ENCODE measurements around the gene JUP. TPM values are rescaled to one million over a fixed set of nuclear protein-coding genes. Genes with fewer than 3 reads are reported as not detected.

The JUP gene
- total and polyA plus RNA-seq, 10 of the 15 experiments (the other 5 are each of a cell fraction or from before 2014, with no cell fraction given), result 1.5 to 36.3 (median 11.6) TPM

DNA sequence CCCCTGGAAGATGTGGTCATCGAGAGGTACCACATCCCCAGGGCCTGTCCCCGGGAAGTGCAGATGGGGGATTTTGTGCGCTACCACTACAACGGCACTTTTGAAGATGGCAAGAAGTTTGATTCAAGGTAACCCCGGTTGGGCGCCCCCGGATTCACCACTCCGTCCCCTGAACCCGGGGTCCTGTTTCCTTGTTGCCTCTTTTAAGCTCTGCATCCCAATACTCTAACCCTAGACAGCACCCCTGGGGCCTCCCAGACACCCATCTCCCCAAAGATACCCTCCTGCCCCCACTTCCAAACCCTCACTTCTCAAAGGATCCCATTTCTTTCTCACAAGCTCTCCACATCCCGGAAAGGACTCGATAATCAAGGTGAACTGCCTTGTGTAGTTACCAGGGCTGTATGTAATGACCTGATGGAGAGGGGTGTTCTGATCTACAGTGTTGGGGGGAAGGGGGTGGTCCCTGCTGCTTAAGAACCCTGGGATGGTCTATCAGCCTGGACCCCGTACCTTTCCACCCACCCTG lies 26.7 kb upstream of the JUP start (continued):
- TF ChIP-seq, protein P1, sequence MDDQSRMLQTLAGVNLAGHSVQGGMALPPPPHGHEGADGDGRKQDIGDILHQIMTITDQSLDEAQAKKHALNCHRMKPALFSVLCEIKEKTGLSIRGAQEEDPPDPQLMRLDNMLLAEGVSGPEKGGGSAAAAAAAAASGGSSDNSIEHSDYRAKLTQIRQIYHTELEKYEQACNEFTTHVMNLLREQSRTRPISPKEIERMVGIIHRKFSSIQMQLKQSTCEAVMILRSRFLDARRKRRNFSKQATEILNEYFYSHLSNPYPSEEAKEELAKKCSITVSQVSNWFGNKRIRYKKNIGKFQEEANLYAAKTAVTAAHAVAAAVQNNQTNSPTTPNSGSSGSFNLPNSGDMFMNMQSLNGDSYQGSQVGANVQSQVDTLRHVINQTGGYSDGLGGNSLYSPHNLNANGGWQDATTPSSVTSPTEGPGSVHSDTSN (IDR thresholded peaks at IDR 0.05; ENCODE audit: insufficient replicate concordance, low read depth, low read length), result no peak
- TF ChIP-seq, protein P2, sequence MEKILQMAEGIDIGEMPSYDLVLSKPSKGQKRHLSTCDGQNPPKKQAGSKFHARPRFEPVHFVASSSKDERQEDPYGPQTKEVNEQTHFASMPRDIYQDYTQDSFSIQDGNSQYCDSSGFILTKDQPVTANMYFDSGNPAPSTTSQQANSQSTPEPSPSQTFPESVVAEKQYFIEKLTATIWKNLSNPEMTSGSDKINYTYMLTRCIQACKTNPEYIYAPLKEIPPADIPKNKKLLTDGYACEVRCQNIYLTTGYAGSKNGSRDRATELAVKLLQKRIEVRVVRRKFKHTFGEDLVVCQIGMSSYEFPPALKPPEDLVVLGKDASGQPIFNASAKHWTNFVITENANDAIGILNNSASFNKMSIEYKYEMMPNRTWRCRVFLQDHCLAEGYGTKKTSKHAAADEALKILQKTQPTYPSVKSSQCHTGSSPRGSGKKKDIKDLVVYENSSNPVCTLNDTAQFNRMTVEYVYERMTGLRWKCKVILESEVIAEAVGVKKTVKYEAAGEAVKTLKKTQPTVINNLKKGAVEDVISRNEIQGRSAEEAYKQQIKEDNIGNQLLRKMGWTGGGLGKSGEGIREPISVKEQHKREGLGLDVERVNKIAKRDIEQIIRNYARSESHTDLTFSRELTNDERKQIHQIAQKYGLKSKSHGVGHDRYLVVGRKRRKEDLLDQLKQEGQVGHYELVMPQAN (conservative IDR thresholded peaks at IDR 0.05), result no peak
- no peak for TF ChIP-seq KLF5 (IDR thresholded peaks at IDR 0.05; ENCODE audit: partially characterized antibody)
- no peak for TF ChIP-seq SUZ12 (IDR thresholded peaks at IDR 0.05; ENCODE audit: unreplicated experiment)
- no peak for TF ChIP-seq ZNF24 (IDR thresholded peaks at IDR 0.05)
- TF ChIP-seq KDM1A (IDR thresholded peaks at IDR 0.05; ENCODE audit: borderline replicate concordance), result no peak
- TF ChIP-seq, protein P3, sequence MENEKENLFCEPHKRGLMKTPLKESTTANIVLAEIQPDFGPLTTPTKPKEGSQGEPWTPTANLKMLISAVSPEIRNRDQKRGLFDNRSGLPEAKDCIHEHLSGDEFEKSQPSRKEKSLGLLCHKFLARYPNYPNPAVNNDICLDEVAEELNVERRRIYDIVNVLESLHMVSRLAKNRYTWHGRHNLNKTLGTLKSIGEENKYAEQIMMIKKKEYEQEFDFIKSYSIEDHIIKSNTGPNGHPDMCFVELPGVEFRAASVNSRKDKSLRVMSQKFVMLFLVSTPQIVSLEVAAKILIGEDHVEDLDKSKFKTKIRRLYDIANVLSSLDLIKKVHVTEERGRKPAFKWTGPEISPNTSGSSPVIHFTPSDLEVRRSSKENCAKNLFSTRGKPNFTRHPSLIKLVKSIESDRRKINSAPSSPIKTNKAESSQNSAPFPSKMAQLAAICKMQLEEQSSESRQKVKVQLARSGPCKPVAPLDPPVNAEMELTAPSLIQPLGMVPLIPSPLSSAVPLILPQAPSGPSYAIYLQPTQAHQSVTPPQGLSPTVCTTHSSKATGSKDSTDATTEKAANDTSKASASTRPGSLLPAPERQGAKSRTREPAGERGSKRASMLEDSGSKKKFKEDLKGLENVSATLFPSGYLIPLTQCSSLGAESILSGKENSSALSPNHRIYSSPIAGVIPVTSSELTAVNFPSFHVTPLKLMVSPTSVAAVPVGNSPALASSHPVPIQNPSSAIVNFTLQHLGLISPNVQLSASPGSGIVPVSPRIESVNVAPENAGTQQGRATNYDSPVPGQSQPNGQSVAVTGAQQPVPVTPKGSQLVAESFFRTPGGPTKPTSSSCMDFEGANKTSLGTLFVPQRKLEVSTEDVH (IDR thresholded peaks at IDR 0.05; ENCODE audit: low read depth, partially characterized antibody), result no peak

Data from GM12878 (cell line).